ENCODE data around the gene CHRNB2.

DNA sequence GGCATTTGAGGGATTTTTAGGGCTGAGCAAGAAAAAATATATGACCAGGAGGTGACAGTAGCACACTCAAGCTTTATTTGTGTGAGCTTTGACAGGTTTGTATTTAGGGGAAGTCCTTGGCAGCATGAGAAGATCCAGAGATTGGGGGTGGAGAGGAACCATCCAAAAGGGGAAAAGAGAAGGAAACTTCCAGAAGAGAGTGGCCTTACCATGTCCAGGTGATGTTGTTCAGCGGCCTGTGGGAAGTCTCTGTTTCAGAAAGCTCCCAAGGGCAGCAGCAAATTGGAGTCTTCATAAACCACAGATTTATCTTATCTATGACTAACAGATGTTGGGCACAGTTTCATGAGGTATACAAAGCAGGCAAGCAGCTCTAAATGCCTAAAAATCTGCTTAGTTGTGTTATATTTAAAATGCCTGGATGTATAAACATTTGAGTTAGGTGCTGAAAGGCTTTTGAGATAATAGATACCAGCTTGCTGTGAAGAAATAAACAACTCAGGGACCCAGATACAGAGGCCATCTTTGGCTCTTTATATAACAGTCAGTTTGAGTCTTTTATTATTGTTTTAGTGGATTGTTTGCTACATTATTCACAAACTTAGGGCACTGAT is 61.6 kb downstream of the CHRNB2 start:
- TF ChIP-seq EP300 (IDR thresholded peaks at IDR 0.05): no peak
- TF ChIP-seq, protein P1, sequence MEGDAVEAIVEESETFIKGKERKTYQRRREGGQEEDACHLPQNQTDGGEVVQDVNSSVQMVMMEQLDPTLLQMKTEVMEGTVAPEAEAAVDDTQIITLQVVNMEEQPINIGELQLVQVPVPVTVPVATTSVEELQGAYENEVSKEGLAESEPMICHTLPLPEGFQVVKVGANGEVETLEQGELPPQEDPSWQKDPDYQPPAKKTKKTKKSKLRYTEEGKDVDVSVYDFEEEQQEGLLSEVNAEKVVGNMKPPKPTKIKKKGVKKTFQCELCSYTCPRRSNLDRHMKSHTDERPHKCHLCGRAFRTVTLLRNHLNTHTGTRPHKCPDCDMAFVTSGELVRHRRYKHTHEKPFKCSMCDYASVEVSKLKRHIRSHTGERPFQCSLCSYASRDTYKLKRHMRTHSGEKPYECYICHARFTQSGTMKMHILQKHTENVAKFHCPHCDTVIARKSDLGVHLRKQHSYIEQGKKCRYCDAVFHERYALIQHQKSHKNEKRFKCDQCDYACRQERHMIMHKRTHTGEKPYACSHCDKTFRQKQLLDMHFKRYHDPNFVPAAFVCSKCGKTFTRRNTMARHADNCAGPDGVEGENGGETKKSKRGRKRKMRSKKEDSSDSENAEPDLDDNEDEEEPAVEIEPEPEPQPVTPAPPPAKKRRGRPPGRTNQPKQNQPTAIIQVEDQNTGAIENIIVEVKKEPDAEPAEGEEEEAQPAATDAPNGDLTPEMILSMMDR (IDR thresholded peaks at IDR 0.05): no peak

All from tibial nerve (tissue), 4 donors.